Measurements from ENCODE around the gene SLC8A2.

Gene SLC8A2

GRCh38 chr19:47459477-47459876 is 12.2 kb downstream of the SLC8A2 start:
- DNase-seq (ENCODE audit: low read depth in 2 of 2), result no peak

GRCh38 chr19:47458672-47459071 is 13.0 kb downstream of the SLC8A2 start:
- no peak for DNase-seq (ENCODE audit: low read depth in 2 of 2)

GRCh38 chr19:47456721-47457474 is 14.8 kb downstream of the SLC8A2 start:
- no peak for DNase-seq (ENCODE audit: low read depth in 2 of 2)

- no peak for DNase-seq (ENCODE audit: low read depth in 2 of 2)
Observed at GRCh38 chr19:47450478-47450877, 21.2 kb downstream of the SLC8A2 start.

GRCh38 chr19:47448360-47448727 is 23.3 kb downstream of the SLC8A2 start:
- no peak for DNase-seq (ENCODE audit: low read depth in 2 of 2)

GRCh38 chr19:47447470-47448359 is 24.0 kb downstream of the SLC8A2 start:
- DNase-seq (ENCODE audit: low read depth in 2 of 2), result no peak

GRCh38 chr19:47446534-47447469 is 24.9 kb downstream of the SLC8A2 start:
- DNase-seq (ENCODE audit: low read depth in 2 of 2), result no peak

GRCh38 chr19:47445937-47446402 is 25.7 kb downstream of the SLC8A2 start:
- peak; percentile 55 to 72 for DNase-seq (ENCODE audit: low read depth in 2 of 2)

GRCh38 chr19:47445527-47445926 is 26.2 kb downstream of the SLC8A2 start:
- DNase-seq (ENCODE audit: low read depth in 2 of 2), result no peak

- DNase-seq (ENCODE audit: low read depth in 2 of 2), result no peak
Observed at GRCh38 chr19:47444388-47444821, 27.3 kb downstream of the SLC8A2 start.

- DNase-seq (ENCODE audit: low read depth in 2 of 2), result no peak
Observed at GRCh38 chr19:47443331-47443730, 28.4 kb downstream of the SLC8A2 start.

- DNase-seq (ENCODE audit: low read depth in 2 of 2), result no peak
Observed at GRCh38 chr19:47438793-47439220, 32.9 kb downstream of the SLC8A2 start.

- DNase-seq (ENCODE audit: low read depth in 2 of 2), result no peak
Observed at GRCh38 chr19:47437500-47437899, 34.2 kb downstream of the SLC8A2 start.

GRCh38 chr19:47436712-47437401 is 34.8 kb downstream of the SLC8A2 start:
- peak; percentile 54 to 74 for DNase-seq (ENCODE audit: low read depth in 2 of 2)

- DNase-seq (ENCODE audit: low read depth in 2 of 2), result no peak
Observed at GRCh38 chr19:47435883-47436417, 35.7 kb downstream of the SLC8A2 start.

- DNase-seq (ENCODE audit: low read depth in 2 of 2), result no peak
Observed at GRCh38 chr19:47435196-47435595, 36.5 kb downstream of the SLC8A2 start.

GRCh38 chr19:47434088-47434487 is 37.6 kb downstream of the SLC8A2 start:
- DNase-seq (ENCODE audit: low read depth in 2 of 2), result no peak

- DNase-seq (ENCODE audit: low read depth in 2 of 2), result no peak
Observed at GRCh38 chr19:47433121-47433520, 38.6 kb downstream of the SLC8A2 start.

GRCh38 chr19:47432499-47432898 is 39.2 kb downstream of the SLC8A2 start:
- no peak for DNase-seq (ENCODE audit: low read depth in 2 of 2)

- DNase-seq (ENCODE audit: low read depth in 2 of 2), result no peak
Observed at GRCh38 chr19:47432091-47432490, 39.6 kb downstream of the SLC8A2 start.

All from stimulated activated CD8-positive, alpha-beta memory T cell treated with anti-CD3 and anti-CD28 coated beads, Interleukin-15, amount 100 ng/mL, for 4 hours (primary cell).